IMR-90 (cell line): ENCODE measurements around the gene AHDC1.

Experiments
- RAD21 ChIP-seq: IDR thresholded peaks from 2 replicates; pipeline ENCODE4 v1.6.1; 2012; ENCODE audit warnings: low read length, improper control_type of control experiment
- TF ChIP-seq, protein P1 (sequence below): conservative IDR thresholded peaks from 2 replicates; pipeline ENCODE4 v1.5.1; 2012; ENCODE audit warnings: mild to moderate bottlenecking, low read depth, low read length, improper control_type of control experiment
- TF ChIP-seq, protein P2 (sequence below): fragments of 150-350 bp; IDR thresholded peaks from 2 replicates; pipeline ENCODE4 v1.6.1; 2017; ENCODE audit warnings: mild to moderate bottlenecking, antibody characterized with exemption, low read length, low read depth

- TF ChIP-seq, protein P1, sequence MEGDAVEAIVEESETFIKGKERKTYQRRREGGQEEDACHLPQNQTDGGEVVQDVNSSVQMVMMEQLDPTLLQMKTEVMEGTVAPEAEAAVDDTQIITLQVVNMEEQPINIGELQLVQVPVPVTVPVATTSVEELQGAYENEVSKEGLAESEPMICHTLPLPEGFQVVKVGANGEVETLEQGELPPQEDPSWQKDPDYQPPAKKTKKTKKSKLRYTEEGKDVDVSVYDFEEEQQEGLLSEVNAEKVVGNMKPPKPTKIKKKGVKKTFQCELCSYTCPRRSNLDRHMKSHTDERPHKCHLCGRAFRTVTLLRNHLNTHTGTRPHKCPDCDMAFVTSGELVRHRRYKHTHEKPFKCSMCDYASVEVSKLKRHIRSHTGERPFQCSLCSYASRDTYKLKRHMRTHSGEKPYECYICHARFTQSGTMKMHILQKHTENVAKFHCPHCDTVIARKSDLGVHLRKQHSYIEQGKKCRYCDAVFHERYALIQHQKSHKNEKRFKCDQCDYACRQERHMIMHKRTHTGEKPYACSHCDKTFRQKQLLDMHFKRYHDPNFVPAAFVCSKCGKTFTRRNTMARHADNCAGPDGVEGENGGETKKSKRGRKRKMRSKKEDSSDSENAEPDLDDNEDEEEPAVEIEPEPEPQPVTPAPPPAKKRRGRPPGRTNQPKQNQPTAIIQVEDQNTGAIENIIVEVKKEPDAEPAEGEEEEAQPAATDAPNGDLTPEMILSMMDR: no peak
- no peak for TF ChIP-seq RAD21
- TF ChIP-seq, protein P2, sequence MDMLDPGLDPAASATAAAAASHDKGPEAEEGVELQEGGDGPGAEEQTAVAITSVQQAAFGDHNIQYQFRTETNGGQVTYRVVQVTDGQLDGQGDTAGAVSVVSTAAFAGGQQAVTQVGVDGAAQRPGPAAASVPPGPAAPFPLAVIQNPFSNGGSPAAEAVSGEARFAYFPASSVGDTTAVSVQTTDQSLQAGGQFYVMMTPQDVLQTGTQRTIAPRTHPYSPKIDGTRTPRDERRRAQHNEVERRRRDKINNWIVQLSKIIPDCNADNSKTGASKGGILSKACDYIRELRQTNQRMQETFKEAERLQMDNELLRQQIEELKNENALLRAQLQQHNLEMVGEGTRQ: no peak
Measured at GRCh38 chr1:27592931-27593677, 10.8 kb downstream of the AHDC1 start.
